Mesenchymal stem cell (in vitro differentiated cells and primary cell): ENCODE measurements around the gene PROM2.

Experiments
- DNase-seq: peaks from one replicate; pipeline ENCODE4 v3.0.0-alpha.2; 2013
- H2AFZ ChIP-seq: one replicate; pipeline ENCODE4 v1.6.1; 2013; ENCODE audit warnings: low read depth, mild to moderate bottlenecking, control low read depth, inconsistent platforms, low read length, moderate library complexity
- H2AK5ac ChIP-seq: 2 replicates; pipeline ENCODE4 v1.6.1; 2013; ENCODE audit warnings: low read length, moderate library complexity, mild to moderate bottlenecking, inconsistent platforms; ENCODE audit not compliant: severe bottlenecking
- H2BK120ac ChIP-seq: one replicate; pipeline ENCODE4 v1.6.1; 2013; ENCODE audit warnings: low read depth, mild to moderate bottlenecking, inconsistent platforms, low read length, moderate library complexity
- H2BK12ac ChIP-seq, 2 experiments: one replicate each; pipeline ENCODE4 v1.6.1; 2013; ENCODE audit warnings: inconsistent platforms in 2 of 2, low read length in 2 of 2, mild to moderate bottlenecking in 2 of 2, moderate library complexity in 2 of 2, control low read depth in 1 of 2
- H2BK15ac ChIP-seq: one replicate; pipeline ENCODE4 v1.6.1; 2013; ENCODE audit warnings: mild to moderate bottlenecking, low read depth, inconsistent platforms; ENCODE audit not compliant: poor library complexity, severe bottlenecking
- H2BK5ac ChIP-seq: 2 replicates; pipeline ENCODE4 v1.6.1; 2013; ENCODE audit warnings: low read depth, mild to moderate bottlenecking, low read length, control low read depth, inconsistent platforms; ENCODE audit not compliant: poor library complexity, severe bottlenecking
- H3K14ac ChIP-seq, 2 experiments: one replicate each; pipeline ENCODE4 v1.6.1; 2013; ENCODE audit warnings: inconsistent platforms in 2 of 2, low read length in 2 of 2, control low read depth in 1 of 2, mild to moderate bottlenecking in 1 of 2, moderate library complexity in 1 of 2
- H3K18ac ChIP-seq, 2 experiments: one replicate each; pipeline ENCODE4 v1.6.1; 2013; ENCODE audit warnings: inconsistent platforms in 2 of 2, low read length in 2 of 2, control low read depth in 1 of 2, low read depth in 1 of 2, mild to moderate bottlenecking in 1 of 2
- H3K23ac ChIP-seq, 2 experiments: one replicate each; pipeline ENCODE4 v1.6.1; 2013; ENCODE audit warnings: inconsistent platforms in 2 of 2, low read length in 2 of 2, mild to moderate bottlenecking in 2 of 2, moderate library complexity in 2 of 2, control low read depth in 1 of 2
- H3K27ac ChIP-seq: 2 replicates; pipeline ENCODE4 v1.5.1; 2013; ENCODE audit warnings: mild to moderate bottlenecking, moderate library complexity, low read length, control low read depth, inconsistent platforms; ENCODE audit not compliant: poor library complexity, severe bottlenecking
- H3K27me3 ChIP-seq, 2 experiments: 2 replicates each; pipeline versions ENCODE4 v1.6.1 to v1.7.0; 2013; ENCODE audit warnings: low read length in 2 of 2, mild to moderate bottlenecking in 2 of 2, moderate library complexity in 2 of 2, control low read depth in 1 of 2, inconsistent platforms in 1 of 2; ENCODE audit not compliant: control insufficient read depth in 1 of 2, insufficient read depth in 1 of 2
- H3K36me3 ChIP-seq, 2 experiments: 2 replicates each; pipeline versions ENCODE4 v1.6.1 to v1.7.0; 2013; ENCODE audit warnings: low read length in 2 of 2, control low read depth in 1 of 2, inconsistent platforms in 1 of 2, low read depth in 1 of 2, mild to moderate bottlenecking in 1 of 2; ENCODE audit not compliant: insufficient read depth in 2 of 2, control insufficient read depth in 1 of 2
- H3K4ac ChIP-seq, 2 experiments: one replicate each; pipeline ENCODE4 v1.6.1; 2013; ENCODE audit warnings: inconsistent platforms in 2 of 2, low read length in 2 of 2, mild to moderate bottlenecking in 2 of 2, moderate library complexity in 2 of 2, control low read depth in 1 of 2, low read depth in 1 of 2
- H3K4me1 ChIP-seq: 2 replicates; pipeline ENCODE4 v1.6.1; 2013; ENCODE audit warnings: low read depth, low read length, control low read depth; ENCODE audit not compliant: control insufficient read depth, insufficient read depth
- H3K4me2 ChIP-seq: 2 replicates; pipeline ENCODE4 v1.6.1; 2013; ENCODE audit warnings: low read length, mild to moderate bottlenecking, inconsistent platforms; ENCODE audit not compliant: poor library complexity, severe bottlenecking
- H3K4me3 ChIP-seq, 2 experiments: 2 replicates each; pipeline versions ENCODE4 v1.5.1 to v1.7.0; 2013; ENCODE audit warnings: low read length in 2 of 2, mild to moderate bottlenecking in 2 of 2, control low read depth in 1 of 2, low read depth in 1 of 2; ENCODE audit not compliant: insufficient read depth in 1 of 2
- H3K79me1 ChIP-seq: replicated peaks from 2 replicates; pipeline ENCODE4 v1.6.1; 2013; ENCODE audit warnings: mild to moderate bottlenecking, control low read depth, low read length, inconsistent platforms; ENCODE audit not compliant: poor library complexity, severe bottlenecking
- H3K9ac ChIP-seq: 2 replicates; pipeline ENCODE4 v1.7.0; 2013; ENCODE audit warnings: mild to moderate bottlenecking, low read length, moderate library complexity
- H3K9me3 ChIP-seq: 2 replicates; pipeline ENCODE4 v1.7.0; 2013; ENCODE audit warnings: mild to moderate bottlenecking, low read length; ENCODE audit not compliant: control insufficient read depth
- H4K8ac ChIP-seq: one replicate; pipeline ENCODE4 v1.6.1; 2013; ENCODE audit warnings: inconsistent platforms, mild to moderate bottlenecking, low read length, moderate library complexity
- H4K91ac ChIP-seq: one replicate; pipeline ENCODE4 v1.6.1; 2013; ENCODE audit warnings: mild to moderate bottlenecking, low read length, inconsistent platforms
- WGBS: methylation state at CpG from one replicate; pipeline ENCODE4 v1.1.7; 2013; ENCODE audit warnings: mixed read lengths; 5-methylcytosine and 5-hydroxymethylcytosine counted together

PROM2 gene

DNA sequence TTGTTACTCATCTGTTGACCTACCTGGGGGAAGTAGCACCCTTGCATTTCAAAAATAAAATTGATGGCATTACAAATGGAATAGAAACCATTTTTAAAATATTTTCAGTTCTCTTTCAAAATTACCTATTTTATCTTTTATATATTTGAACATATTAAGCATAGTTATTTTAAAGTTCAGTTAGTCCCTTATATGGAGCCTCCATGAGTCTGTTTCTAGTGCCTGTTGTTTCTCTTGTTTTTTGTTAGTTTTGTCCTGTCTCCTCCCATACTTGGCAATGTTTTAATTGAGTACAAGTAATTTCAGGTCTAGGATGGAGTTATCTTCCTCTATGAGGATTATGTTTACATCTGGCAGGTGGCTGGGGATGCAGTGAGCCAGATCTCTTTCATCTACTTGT, 17.0 kb downstream of the PROM2 start:
- H2AFZ ChIP-seq: no peak overlapping the region
- H3K18ac ChIP-seq: no peak overlapping the region
- H3K14ac ChIP-seq: no peak overlapping the region
- H2BK120ac ChIP-seq: no peak overlapping the region
- H3K9me3 ChIP-seq: peaks cover 11% of the 10 kb centered on the region
- no peaks in the 10 kb centered on the region for H3K36me3 ChIP-seq
- no peak overlapping the region for H3K9ac ChIP-seq
- no peak overlapping the region for H4K8ac ChIP-seq
- DNase-seq: no peak
- H3K27ac ChIP-seq: no peak overlapping the region
- no peak overlapping the region for H2AK5ac ChIP-seq
- no peak overlapping the region for H4K91ac ChIP-seq
- H3K4me1 ChIP-seq: peaks cover 5% of the 10 kb centered on the region
- no peak overlapping the region for H2BK12ac ChIP-seq
- H3K4ac ChIP-seq: no peak overlapping the region
- no peak overlapping the region for H3K4me2 ChIP-seq
- H2BK15ac ChIP-seq: no peak overlapping the region
- no peak overlapping the region for H3K23ac ChIP-seq
- H2BK5ac ChIP-seq: no peak overlapping the region
- peaks cover 0 to 9% of the 10 kb centered on the region in 2 experiments for H3K27me3 ChIP-seq
- H3K4me3 ChIP-seq: no peak overlapping the region
- no peaks in the 10 kb centered on the region for H3K79me1 ChIP-seq

DNA sequence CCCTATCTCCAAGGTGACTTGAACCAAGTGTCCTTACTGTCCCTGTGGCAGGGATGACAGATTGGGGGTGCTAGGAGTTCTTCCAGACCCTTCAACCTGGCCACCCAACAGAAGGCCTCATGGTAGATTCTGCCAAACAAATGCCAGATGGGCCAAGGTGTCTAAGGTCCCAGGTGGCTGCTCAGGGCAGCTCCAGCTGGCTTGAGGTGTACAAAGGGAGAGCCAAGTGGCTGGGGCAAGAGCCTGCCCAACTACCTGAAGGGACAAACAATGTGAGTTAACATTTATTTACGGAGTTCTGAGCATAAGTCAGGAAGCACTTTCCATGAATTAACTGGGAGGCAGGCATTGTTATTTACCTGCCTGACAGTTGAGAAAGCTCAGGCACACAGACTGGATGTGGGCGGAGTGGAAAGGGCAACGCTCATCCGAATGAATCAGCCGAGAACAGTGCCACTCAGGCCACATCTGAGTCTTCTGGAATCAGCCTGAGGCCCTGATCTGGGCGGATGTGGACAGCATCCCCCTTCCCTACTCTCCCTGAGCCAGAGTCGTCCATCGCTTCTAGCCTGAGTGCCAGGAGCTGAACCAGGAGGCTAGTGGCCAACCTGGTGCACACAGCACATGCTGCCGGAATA, 18.5 kb downstream of the PROM2 start:
- no peak overlapping the region for H2AFZ ChIP-seq
- H3K36me3 ChIP-seq: no peaks in the 10 kb centered on the region
- no peaks in the 10 kb centered on the region for H3K79me1 ChIP-seq
- H3K27me3 ChIP-seq: peaks cover 0 to 22% of the 10 kb centered on the region in 2 experiments
- no peak overlapping the region for H3K4me2 ChIP-seq
- no peak overlapping the region for H3K4me3 ChIP-seq
- H2BK5ac ChIP-seq: no peak overlapping the region
- H3K4ac ChIP-seq: no peak overlapping the region
- peaks cover 11% of the 10 kb centered on the region for H3K9me3 ChIP-seq
- no peak overlapping the region for H3K27ac ChIP-seq
- no peak overlapping the region for H3K14ac ChIP-seq
- no peak overlapping the region for H2AK5ac ChIP-seq
- no peak overlapping the region for H3K9ac ChIP-seq
- WGBS: 82% methylated on average over 9 of the region's 9 CpGs
- peaks cover 10% of the 10 kb centered on the region for H3K4me1 ChIP-seq
- H3K18ac ChIP-seq: no peak overlapping the region
- no peak overlapping the region for H2BK12ac ChIP-seq
- no peak for DNase-seq
- H3K23ac ChIP-seq: no peak overlapping the region
- no peak overlapping the region for H2BK15ac ChIP-seq
- no peak overlapping the region for H2BK120ac ChIP-seq
- H4K91ac ChIP-seq: no peak overlapping the region
- H4K8ac ChIP-seq: no peak overlapping the region

DNA sequence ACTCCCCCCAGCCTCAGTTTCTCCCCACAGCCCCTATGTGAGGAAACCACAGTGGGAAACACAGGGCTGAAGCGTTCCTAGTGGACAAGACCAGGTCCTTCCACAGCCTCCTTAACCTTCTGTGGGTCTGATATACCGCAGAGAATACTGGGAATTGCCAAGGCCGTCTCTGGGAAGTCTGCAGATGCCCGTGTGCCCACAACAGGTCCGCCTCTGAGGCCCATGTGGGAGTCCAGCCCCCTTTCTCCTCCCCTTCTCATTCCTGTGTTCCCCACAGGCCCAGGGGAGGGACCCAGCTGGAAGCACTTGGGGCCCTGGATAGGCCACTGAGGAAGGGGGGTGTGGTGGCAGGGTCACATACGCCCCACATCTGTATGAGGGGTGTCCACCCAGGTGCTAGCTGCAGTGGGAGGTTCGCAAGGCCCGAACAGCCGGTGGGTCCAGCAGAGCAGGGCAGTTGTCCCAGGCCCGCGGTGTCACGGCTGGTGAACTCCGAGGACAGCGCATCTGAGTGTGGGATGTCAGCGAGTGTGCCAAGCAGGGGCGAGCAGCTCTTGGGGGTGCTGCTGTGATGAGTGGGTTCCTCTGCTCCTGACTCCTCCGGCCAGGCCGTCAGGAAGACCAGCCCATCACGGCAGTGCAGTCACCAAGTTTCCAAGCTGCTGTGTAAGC, 20.5 kb downstream of the PROM2 start:
- Histone ChIP-seq H3K4me2 (no peak overlapping the region), H3K18ac (no peak overlapping the region), H2AFZ (no peak overlapping the region), H3K36me3 (peaks cover 0 to 8% of the 10 kb centered on the region in 2 experiments), H3K27me3 (peaks cover 0 to 40% of the 10 kb centered on the region in 2 experiments), H3K27ac (no peak overlapping the region), H3K23ac (no peak overlapping the region), H2AK5ac (no peak overlapping the region), H3K79me1 (no peaks in the 10 kb centered on the region), H2BK12ac (no peak overlapping the region), H4K8ac (no peak overlapping the region), H2BK15ac (no peak overlapping the region), H3K14ac (no peak overlapping the region), H3K9me3 (peaks cover 11% of the 10 kb centered on the region), H2BK5ac (no peak overlapping the region), H3K4me3 (no peak overlapping the region), H3K9ac (no peak overlapping the region), H4K91ac (no peak overlapping the region), H3K4me1 (peaks cover 25% of the 10 kb centered on the region), H2BK120ac (no peak overlapping the region), H3K4ac (no peak overlapping the region)
- no peak for DNase-seq
- WGBS: 88% methylated on average over 19 of the region's 19 CpGs

DNA sequence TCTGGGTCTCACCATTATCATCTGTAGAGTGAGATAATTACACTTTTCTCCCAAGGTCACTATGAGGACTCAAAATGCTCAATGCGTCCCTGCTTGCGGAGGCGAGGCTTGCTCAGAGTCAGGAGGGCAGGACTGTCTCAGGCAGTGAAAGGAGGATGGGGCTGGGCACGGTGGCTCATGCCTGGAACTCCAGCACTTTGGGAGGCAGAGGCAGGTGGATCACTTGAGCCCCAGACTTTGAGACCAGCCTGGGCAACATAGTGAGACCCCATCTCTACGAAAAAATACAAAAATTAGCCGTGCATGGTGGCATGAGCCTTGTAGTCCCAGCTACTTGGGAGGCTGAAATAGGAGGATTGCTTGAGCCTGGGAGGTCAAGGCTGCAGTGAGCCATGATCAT, 21.1 kb downstream of the PROM2 start:
- H3K36me3 ChIP-seq: peaks cover 0 to 8% of the 10 kb centered on the region in 2 experiments
- no peak overlapping the region for H2AFZ ChIP-seq
- peaks cover 7% of the 10 kb centered on the region for H3K9me3 ChIP-seq
- H3K4me1 ChIP-seq: peaks cover 32% of the 10 kb centered on the region
- H3K18ac ChIP-seq: no peak overlapping the region
- H4K8ac ChIP-seq: no peak overlapping the region
- WGBS: 89% methylated on average over 6 of the region's 6 CpGs
- H3K4me2 ChIP-seq: no peak overlapping the region
- no peak overlapping the region for H2AK5ac ChIP-seq
- no peak overlapping the region for H2BK12ac ChIP-seq
- H3K4me3 ChIP-seq: no peak overlapping the region
- no peak overlapping the region for H3K27ac ChIP-seq
- H3K27me3 ChIP-seq: peaks cover 0 to 43% of the 10 kb centered on the region in 2 experiments
- H2BK15ac ChIP-seq: no peak overlapping the region
- no peak overlapping the region for H3K4ac ChIP-seq
- H4K91ac ChIP-seq: no peak overlapping the region
- no peak for DNase-seq
- H3K23ac ChIP-seq: no peak overlapping the region
- no peak overlapping the region for H3K9ac ChIP-seq
- no peak overlapping the region for H2BK5ac ChIP-seq
- no peaks in the 10 kb centered on the region for H3K79me1 ChIP-seq
- H2BK120ac ChIP-seq: no peak overlapping the region
- H3K14ac ChIP-seq: no peak overlapping the region
